Skeletal muscle cell (primary cell): Measurements from ENCODE around the gene OSBPL3.

Experiments
- DNase-seq: peaks from one replicate; pipeline ENCODE4 v3.0.0-alpha.2; 2010; ENCODE audit warnings: low read depth
- H3K4me3 ChIP-seq: 2 replicates; pipeline ENCODE4 v1.5.1; 2011; ENCODE audit warnings: low read depth, mild to moderate bottlenecking, control low read depth, low read length, moderate library complexity

OSBPL3 gene

DNA sequence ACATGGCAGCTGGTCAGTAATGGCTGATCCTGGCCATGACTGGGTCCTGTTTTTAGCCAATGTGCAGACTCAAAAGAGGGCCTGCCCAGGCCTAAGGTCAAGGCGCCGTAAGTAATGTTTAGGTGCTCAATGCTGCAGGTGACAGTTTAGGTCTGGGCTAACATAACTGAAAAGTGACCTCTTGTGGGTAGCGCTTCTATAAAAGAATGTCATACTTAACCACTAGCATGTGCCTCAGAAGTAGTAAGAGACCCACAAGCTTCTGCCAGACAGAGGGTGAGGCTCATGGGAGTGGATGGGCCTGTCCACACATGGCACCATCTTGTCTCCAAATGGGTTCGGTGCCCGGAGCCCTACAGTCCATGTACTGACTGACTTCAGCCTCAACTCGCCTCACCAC, 132.2 kb downstream of the OSBPL3 start:
- DNase-seq: no peak
- no peak overlapping the region for H3K4me3 ChIP-seq

DNA sequence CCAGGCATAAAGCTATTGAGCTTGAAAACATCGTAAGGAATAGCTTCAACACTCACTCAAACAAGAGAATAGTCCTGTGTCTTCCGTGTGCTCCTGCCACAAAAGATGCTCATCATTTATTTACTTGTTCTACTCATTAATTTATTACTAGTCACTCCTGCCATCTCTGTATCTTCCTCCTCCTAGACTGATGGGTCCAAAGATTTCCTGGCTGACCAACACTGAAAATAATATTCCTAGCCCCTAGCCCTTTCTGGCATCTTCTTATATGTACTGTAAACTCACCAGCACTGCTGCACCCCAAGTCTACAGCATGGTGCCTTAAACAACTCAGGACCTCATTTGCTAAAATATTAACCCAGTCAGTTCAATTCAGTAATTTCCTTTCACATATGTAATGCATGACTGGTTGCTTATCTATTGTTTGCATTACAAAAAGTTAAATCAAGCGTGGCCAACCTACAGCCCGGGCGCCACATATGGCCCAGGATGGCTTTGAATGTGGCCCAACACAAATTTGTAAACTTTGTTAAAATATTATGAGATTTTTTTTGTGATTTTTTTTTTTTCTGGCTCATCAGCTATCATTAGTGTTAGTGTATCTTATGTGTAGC, 136.1 kb downstream of the OSBPL3 start:
- H3K4me3 ChIP-seq: no peak overlapping the region
- no peak for DNase-seq

DNA sequence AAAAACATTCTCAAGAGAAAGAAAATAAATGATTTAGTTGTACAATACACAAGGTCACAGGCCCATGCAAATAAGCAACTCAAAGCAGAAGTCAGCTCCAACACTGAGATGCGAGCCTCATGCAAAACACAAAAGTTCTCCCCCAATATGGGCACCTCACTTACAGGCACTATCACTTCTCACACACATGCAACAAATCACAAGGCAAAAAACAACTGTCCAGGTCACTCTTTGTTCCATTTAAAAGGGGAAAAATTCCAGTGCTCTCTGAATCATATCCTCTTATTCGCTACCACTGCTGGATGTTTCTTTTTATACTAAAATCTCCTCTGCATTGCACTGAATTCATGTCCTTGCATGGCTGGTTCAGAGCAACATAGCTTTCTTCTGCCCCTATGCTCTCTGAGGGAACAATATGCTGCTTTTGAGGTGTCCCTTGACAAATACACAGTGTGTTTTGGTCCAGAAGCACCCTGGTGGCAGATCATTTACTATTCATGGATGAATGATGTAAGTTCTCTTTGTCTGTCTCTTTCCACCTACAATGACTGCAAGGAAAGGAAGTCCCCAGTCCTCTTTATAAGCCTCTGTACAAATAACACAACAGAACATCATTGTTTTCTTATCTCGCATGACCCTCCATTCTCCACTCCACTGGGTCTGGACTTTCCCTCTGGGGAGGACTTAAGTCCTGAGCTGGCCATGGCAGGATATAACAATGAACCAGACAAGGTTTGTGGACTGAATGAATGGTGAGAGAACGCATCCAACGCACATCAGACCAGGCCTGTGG, 137.3 kb downstream of the OSBPL3 start:
- DNase-seq: no peak

DNA sequence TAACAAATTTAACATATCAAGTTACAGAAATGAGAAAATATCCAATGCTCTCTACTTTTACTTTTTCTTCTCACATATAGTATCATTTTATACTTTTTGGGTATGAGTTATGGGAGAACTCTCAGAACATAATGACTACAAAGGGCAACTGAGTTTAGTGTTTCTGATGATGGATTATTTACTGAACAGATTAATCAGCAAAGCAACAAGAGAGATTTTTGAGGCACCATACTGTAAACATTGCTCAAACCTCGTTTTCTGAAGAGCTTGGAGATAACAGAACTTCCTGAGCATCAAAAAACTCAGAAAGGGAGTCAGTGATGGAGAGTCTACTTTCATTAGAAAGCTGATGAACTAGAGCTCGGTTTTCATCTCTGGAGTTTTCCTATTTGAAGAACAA, 137.9 kb downstream of the OSBPL3 start:
- no peak for DNase-seq

More for the DNA sequence above, 137.3 kb downstream of the OSBPL3 start:
- H3K4me3 ChIP-seq: no peak overlapping the region

DNA sequence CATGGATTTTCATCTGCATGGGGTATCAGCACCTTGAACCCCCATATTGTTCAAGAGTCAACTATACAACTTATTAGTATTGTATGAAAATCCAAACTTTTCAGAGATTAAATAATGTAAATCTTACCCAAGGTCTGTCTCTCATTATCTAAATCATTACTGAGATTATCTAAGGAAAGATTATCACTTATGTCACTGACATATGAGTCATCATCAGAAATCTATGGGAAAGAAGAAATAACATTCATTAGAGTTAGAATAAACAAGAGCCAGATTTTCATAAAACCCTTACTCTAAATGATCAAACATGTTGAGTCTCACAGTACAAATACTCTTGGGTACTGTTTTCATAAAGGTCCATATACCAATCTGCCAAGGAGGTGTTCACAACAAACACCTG, 139.4 kb downstream of the OSBPL3 start:
- DNase-seq: no peak
- H3K4me3 ChIP-seq: no peak overlapping the region

More for the DNA sequence above, 137.9 kb downstream of the OSBPL3 start:
- no peak overlapping the region for H3K4me3 ChIP-seq

DNA sequence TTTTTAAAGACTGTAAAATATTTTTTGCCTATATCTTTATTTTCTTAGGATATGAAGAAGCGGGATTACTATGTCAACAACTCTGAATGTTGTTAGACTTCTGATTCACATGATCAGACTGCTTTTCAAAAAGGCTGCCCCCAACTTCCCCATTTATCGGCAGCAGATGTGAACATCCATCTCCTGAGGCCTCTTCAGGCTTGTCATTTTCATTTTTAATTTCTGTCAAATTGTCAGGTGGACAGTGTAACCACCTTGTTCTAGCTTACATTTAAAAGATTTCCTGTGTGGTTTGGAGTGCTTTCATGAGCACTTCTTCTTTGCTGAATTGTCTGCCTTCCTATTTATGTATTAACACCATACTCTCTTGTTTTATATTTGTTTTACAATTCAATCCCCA, 143.9 kb downstream of the OSBPL3 start:
- no peak overlapping the region for H3K4me3 ChIP-seq
- DNase-seq: no peak

DNA sequence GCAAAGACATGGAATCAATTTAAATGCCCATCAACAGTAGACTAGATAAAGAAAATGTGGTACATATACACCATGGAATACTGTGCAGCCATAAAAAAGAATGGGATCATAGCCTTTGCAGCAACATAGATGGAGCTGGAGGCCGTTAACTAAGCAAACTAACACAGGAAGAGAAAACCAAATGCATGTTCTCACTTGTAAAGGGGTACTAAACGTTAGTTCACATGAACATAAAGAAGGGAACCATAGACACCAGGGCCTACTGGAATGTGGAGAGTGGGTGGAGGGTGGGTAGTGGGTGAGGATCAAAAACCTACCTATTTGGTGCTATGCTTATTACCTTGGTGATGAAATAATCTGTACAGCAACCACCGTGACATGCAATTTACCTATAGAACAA, 144.3 kb downstream of the OSBPL3 start:
- no peak overlapping the region for H3K4me3 ChIP-seq

DNA sequence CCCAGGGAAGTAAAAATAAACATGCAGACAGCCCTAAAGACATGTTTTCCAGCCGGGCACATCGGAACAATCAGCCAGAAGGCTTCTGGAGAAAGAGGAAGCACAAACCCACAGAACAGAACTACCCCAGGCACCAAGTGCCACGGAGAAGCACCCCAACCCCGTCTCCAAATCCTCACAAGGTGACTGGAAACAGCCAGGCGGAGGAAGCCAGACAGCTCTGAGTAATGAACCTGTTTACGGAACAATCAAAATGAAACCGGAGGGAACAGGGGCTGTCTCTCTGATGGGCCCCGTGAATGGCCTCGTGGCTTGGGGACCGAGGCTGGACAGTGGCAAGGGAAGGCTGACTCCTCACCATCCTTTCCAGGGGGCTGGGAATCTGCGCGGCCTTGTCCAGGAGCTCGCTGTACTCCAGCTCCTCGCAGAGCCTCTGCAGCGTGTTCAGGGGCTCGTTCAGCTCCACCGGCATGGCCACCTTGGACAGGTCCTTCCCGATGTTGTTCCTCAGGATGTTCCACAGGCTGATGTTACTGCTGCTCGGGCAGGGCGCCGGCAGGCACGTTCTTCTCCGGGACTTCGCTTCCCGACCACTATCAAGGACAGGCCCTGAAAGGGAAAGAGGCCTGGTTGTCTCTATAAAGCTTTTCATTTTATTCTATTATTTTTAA, 145.7 kb downstream of the OSBPL3 start:
- no peak overlapping the region for H3K4me3 ChIP-seq
- no peak for DNase-seq

More for the DNA sequence above, 144.3 kb downstream of the OSBPL3 start:
- no peak for DNase-seq

DNA sequence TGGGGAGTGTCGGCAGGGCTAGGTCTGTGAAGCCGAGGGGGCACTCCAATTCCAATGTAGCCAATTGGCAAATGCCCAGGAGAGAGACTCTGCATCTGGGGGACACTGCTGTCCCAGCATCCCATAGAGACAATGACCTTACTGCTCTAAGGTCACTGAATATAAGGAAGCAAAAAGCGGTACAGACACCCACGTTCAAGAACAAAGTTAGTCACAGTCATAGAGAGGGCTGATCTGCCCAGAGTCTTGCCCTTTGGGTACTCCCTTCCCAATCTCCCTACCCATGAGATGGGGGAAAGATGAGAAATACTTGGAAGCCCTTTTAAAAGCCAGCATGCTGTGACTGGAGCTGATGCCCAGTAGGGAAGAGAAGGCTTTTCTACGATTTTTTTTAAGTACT, 146.4 kb downstream of the OSBPL3 start:
- no peak overlapping the region for H3K4me3 ChIP-seq
- DNase-seq: no peak

DNA sequence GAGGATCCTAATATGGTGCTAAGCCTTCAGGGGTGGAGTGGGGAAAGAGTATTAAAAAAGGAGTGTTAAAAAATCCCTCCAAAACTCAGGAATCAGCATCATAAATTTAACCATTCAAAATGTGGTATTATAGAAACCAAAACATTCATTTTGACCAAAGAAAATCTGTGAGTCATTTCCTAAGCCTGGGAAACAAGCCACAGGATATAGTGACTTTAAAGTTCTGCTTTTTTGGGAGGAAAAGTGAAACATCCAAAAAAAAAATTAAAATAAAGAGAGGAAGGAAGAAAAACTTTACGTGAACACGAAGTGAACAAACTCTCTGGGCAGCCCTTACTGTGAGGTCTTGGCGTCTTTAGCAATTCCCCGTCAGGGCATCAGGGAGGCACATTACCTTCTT, 148.7 kb downstream of the OSBPL3 start:
- no peak overlapping the region for H3K4me3 ChIP-seq
- DNase-seq: no peak

DNA sequence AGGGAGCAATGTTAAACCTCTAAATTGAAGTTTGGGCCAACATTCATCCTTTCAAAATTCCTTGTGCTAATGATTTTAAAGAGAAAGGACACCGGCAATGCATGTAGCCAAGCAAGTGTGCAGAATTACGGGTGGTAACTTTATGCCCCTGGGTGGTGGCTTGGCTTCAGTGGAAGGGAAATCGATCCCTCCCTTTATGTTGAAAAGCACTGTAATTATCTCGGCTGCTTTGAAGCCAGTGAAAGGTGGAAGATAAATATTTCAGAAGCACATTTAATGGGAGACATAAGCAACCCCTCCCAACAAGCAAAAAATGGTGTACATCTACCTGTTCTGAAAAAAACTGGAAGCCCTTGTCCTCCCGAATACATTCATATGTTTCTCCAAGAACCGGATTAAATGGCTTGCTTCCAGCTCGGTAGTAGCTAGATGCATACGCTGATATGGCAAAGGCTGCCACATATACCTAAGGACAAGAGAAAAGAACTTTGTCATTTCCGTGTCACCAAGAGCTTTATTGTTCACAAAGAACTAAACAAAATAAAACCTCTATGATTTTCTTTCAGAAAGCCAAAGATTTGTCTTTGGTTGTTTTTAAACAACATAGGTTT, 149.4 kb downstream of the OSBPL3 start:
- no peak overlapping the region for H3K4me3 ChIP-seq

DNA sequence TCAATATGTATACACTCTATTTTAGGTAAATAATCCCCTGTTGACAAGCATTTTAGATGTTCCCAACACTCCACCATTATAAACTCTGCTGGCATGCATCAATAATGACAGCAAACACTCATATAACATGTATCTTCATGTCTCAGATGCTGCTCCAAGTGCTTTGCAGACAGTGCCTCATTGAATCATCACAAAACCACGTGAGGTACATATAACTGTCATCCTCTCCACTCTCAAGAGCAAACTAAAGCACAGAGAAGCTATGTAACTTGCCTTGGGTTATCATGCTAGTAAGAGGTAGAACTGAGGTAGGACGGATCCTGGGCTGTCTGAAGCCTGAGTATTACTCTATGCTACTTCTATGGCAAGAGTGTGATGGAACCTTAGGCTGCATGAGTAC, 150.2 kb downstream of the OSBPL3 start:
- DNase-seq: no peak
- H3K4me3 ChIP-seq: no peak overlapping the region

More for the DNA sequence above, 149.4 kb downstream of the OSBPL3 start:
- DNase-seq: no peak

DNA sequence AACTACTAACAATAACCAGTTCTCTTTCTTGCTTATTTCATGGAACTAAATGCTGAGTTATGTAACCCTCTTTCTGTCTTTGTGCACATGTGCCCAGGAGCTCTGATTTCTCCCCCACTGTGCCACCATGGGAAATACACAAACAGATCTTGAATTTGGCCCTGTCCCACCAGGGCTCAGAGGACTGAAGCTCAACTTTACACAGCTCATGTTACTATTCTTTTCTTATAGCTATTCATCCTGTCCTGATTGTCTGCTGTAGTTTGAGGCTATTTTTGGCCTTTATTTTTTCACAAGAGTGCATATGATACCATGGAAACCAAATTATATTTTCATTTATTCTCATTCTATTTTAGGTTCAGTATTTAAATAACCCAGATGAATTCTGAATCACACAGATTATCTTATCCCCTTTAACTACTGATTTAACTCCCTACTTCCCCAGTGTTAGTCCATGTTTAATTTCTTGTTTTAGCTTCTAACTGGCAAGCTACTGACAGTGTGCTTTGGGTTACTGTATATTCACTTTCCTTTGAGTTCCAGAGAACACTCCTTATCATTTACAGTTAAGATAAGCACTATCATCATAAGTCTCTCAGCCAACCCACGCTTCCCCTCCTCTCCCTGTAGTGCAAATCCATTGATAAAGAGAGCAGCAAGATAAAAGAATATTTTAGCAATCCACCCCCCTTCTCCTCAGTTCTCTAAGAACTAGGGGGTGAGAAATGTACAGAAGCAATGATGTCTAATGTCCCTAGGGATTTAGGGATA, 150.9 kb downstream of the OSBPL3 start:
- no peak overlapping the region for H3K4me3 ChIP-seq
- no peak for DNase-seq

DNA sequence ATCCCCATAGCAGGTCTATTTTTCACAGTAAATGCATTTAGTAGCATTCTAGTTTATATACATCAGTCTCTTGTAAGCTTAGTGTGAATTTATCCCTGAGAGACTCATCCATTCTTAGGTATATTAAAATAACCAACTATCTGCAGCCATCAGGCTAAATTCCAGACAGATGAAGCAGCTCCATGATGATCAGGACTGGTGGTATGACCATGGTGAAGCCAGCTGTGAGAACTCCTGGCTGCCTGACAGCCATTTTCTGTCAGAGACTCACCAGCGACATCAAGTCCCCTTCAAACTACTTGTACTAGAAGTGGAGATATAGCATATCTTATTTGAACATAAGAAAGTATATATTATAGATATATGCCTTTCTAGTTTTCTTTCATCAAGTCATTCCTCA, 152.4 kb downstream of the OSBPL3 start:
- DNase-seq: no peak

DNA sequence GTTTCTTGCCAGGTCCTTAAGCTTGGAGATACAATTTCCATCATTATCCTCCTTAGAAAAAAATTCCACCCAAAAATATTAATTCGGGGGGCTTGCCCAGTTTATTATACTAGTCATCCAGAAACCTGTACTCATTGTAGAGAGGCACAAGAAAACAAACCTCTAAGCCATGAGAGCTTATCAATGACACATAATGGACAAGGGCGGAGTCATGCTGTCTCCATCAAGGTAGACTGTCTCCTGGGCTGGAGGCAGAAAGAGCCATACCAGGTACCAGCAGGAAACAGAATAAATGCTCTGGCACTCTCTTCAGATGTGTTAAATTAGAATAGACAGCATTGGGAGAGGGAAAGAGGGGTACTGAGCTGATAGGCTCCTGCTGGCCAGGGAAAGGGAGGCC, 153.0 kb downstream of the OSBPL3 start:
- no peak overlapping the region for H3K4me3 ChIP-seq
- DNase-seq: no peak

More for the DNA sequence above, 152.4 kb downstream of the OSBPL3 start:
- no peak overlapping the region for H3K4me3 ChIP-seq

DNA sequence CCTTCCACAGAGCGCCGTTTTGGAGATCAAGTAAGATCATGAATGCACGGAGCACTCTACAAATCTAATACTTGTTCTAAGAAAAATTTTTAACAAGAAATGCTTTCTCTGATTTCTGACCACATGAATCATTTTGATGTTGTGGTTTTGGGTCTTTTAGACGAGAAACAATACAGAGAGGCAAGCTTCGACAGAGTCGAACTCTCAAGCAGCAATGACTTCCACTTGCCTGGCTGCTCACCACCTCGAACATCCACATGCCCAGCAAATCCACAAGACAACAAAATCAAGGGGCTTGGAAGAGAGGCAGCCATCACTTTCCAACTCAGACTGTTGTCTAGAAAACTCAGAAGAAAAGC, 153.3 kb downstream of the OSBPL3 start:
- H3K4me3 ChIP-seq: no peak overlapping the region
- no peak for DNase-seq

DNA sequence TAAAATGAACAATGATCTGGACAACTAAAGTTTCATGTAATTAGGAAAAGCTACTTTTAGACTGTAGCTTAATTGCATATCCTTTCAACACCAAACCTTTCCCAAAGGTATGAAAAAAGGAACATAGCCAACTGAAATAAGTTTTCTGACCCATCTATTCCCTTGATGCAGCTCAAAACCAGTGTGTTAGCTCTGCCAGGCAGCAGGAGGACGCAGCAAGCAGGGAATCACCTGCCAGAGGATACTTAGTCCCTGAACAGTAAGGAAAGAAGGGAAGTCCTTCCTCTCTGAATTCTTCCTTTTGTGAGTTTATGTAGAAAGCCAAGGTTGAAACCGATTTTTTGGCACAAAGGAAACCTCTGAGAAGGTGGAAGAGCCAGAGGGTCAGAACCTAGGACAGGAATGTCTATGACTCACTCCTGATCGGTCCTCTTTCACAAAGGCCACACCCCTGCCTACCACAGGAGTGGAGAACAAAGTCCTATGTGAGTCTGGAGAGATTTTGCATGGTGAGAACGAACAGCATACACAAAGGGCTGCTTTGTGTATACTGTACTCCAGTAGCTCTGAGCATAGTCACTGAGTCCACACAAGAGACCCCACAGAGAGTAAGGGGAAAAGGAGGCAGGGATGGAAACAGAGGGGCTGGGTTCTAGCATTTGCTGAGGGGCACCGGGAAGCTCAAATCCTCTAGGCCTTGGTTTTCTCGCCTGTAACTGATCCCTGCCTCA, 153.9 kb downstream of the OSBPL3 start:
- no peak overlapping the region for H3K4me3 ChIP-seq
- no peak for DNase-seq

DNA sequence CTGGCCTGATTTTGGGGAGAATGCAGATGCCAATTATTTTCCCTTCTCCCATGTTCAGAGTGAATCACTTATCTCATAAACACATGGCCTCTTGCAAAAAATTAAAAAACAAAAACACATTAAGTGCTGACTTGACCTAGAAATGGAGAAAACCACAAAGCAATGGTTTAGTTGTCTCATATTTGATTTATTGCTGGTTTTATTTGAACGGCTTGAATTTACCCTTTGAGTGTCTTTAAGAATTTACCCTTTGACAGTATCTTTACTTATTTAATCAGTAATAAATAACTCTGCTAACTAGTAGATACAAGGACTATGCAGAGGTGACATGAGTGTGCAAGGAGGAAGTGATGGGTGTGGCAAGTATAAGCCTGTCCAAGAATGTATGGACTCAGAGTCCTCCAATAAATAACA, 154.6 kb downstream of the OSBPL3 start:
- no peak for DNase-seq
- H3K4me3 ChIP-seq: no peak overlapping the region

DNA sequence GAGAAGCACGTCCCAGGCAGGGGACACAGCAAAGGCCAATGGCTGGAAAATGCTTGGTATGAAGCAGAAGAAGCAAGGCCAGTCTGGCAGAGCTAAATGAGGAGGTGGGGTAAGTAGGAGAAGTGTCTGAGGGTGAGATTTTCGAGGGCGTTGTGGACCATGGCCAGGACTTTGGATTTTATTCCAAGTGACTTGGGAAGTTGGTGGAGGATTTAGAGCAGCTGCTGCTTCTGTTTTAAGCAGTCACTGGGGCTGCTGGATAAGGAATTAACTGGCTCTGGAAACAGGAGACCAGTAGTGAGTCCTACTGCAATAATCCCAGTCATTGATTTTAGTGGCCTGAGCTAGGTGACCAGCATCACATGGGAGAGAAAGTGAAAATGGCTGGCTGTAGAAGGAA, 155.1 kb downstream of the OSBPL3 start:
- no peak overlapping the region for H3K4me3 ChIP-seq
- DNase-seq: no peak
